GM06990 (cell line): ENCODE data around the gene BRIX1.

Experiments used
- DNase-seq: peaks from one replicate; pipeline ENCODE4 v3.0.0-alpha.2; 2011; ENCODE audit not compliant: insufficient read length; ENCODE audit errors: extremely low read depth
- H3K27me3 ChIP-seq: replicated peaks from 2 replicates; pipeline ENCODE4 v1.6.0; 2011; ENCODE audit warnings: low read length; ENCODE audit not compliant: control insufficient read depth, insufficient read depth
- H3K36me3 ChIP-seq: 2 replicates; pipeline ENCODE4 v1.5.1; 2011; ENCODE audit warnings: low read length; ENCODE audit not compliant: control insufficient read depth, insufficient read depth
- H3K4me3 ChIP-seq: replicated peaks from 2 replicates; pipeline ENCODE4 v1.5.1; 2011; ENCODE audit warnings: low read depth, mild to moderate bottlenecking, control low read depth, low read length
- TF ChIP-seq, protein P1 (sequence below): IDR thresholded peaks from 2 replicates; pipeline ENCODE4 v1.5.1; 2011; ENCODE audit warnings: low read length, control low read depth, mild to moderate bottlenecking, inconsistent platforms; ENCODE audit not compliant: insufficient read depth, poor library complexity, severe bottlenecking

The BRIX1 gene, protein sequence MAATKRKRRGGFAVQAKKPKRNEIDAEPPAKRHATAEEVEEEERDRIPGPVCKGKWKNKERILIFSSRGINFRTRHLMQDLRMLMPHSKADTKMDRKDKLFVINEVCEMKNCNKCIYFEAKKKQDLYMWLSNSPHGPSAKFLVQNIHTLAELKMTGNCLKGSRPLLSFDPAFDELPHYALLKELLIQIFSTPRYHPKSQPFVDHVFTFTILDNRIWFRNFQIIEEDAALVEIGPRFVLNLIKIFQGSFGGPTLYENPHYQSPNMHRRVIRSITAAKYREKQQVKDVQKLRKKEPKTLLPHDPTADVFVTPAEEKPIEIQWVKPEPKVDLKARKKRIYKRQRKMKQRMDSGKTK

GRCh38 chr5:34915139-34915855, at the start of gene BRIX1, which contains the start of gene RAD1:
Gene BRIX1 (plus strand): TSS chr5:34915711. CDS start chr5:34915739, 28 bp downstream.
Gene RAD1 (minus strand): TSS chr5:34915504. CDS start chr5:34914892, 612 bp downstream.
- DNase-seq: peak; percentile 98
- no peaks in the 10 kb centered on the region for H3K27me3 ChIP-seq
- H3K4me3 ChIP-seq: peak within 1 kb of the TSS; percentile 95
- TF ChIP-seq, protein P1, sequence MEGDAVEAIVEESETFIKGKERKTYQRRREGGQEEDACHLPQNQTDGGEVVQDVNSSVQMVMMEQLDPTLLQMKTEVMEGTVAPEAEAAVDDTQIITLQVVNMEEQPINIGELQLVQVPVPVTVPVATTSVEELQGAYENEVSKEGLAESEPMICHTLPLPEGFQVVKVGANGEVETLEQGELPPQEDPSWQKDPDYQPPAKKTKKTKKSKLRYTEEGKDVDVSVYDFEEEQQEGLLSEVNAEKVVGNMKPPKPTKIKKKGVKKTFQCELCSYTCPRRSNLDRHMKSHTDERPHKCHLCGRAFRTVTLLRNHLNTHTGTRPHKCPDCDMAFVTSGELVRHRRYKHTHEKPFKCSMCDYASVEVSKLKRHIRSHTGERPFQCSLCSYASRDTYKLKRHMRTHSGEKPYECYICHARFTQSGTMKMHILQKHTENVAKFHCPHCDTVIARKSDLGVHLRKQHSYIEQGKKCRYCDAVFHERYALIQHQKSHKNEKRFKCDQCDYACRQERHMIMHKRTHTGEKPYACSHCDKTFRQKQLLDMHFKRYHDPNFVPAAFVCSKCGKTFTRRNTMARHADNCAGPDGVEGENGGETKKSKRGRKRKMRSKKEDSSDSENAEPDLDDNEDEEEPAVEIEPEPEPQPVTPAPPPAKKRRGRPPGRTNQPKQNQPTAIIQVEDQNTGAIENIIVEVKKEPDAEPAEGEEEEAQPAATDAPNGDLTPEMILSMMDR: no peak
- H3K36me3 ChIP-seq: peaks cover 4% of the 10 kb centered on the region

GRCh38 chr5:34866989-34867471, 48.5 kb upstream of the BRIX1 start:
- Histone ChIP-seq H3K27me3 (no peaks in the 10 kb centered on the region), H3K4me3 (no peak overlapping the region), H3K36me3 (no peaks in the 10 kb centered on the region)
- TF ChIP-seq, protein P1: no peak
- DNase-seq: no peak

GRCh38 chr5:34867660-34868059, 47.9 kb upstream of the BRIX1 start:
- no peaks in the 10 kb centered on the region for H3K27me3 ChIP-seq
- H3K36me3 ChIP-seq: no peaks in the 10 kb centered on the region
- DNase-seq: no peak
- no peak overlapping the region for H3K4me3 ChIP-seq
- TF ChIP-seq, protein P1: no peak

DNA sequence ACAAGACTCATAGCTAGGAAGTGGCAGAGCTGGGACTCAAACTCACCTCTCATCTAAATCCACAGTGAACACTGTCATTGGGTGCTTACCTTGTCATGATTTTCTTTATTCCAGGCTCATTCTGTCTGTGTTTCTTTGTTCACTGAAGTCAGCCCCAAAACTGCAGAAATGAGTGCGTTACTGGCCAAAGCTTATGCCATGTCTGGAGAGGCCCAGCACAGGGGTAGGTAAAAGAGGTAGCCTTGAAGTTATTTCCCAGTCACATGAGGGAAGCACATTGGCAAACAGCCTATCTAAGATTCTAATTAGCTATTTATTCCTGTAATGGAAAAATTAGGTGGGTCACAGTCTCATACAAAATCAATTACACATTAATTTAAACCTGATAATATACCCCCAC, 46.7 kb upstream of the BRIX1 start:
- no peak overlapping the region for H3K4me3 ChIP-seq
- H3K36me3 ChIP-seq: no peaks in the 10 kb centered on the region
- no peaks in the 10 kb centered on the region for H3K27me3 ChIP-seq
- TF ChIP-seq, protein P1: no peak
- no peak for DNase-seq

- H3K4me3 ChIP-seq: no peak overlapping the region
- DNase-seq: no peak
- no peaks in the 10 kb centered on the region for H3K36me3 ChIP-seq
- TF ChIP-seq, protein P1: no peak
- no peaks in the 10 kb centered on the region for H3K27me3 ChIP-seq
Measured at GRCh38 chr5:34869256-34869655, 46.3 kb upstream of the BRIX1 start.
